Naive thymus-derived CD8-positive, alpha-beta T cell (primary cell): ENCODE measurements around the gene RPH3AL. TPM values are rescaled to one million over a fixed set of nuclear protein-coding genes. Genes with fewer than 3 reads are reported as not detected.

Experiments
- ATAC-seq, 2 donors: fragments of 150-1000 bp; cut with Tn5 transposase in 1 of 2; sonication (Bioruptor Pico), chemical (Tn5 transposase) in 1 of 2; 1 replicate in 1 of 2; 2 replicates in 1 of 2; pipeline ENCODE4 v1.10.0; 2021; ENCODE audit warnings: mild to moderate bottlenecking in 2 of 2, moderate library complexity in 2 of 2
- POLR2A ChIA-PET: fragments of 350-600 bp; sonication (Branson Sonifier 250); formaldehyde crosslinking; loops from one replicate; lab custom pipeline; 2021; ENCODE audit warnings: antibody characterized with exemption; lab: Charles Lee
- DNase-seq, 10 donors: peaks; one replicate each; pipeline versions ENCODE4 v3.0.0 to v3.0.0-alpha.2; 2020 to 2022
- H3K27ac Mint-ChIP-seq, 10 donors: one replicate each; pipeline ENCODE4 v1.8.0; 2020 to 2022; ENCODE audit warnings: mild to moderate bottlenecking in 10 of 10, mixed read lengths in 10 of 10, moderate library complexity in 4 of 10, inconsistent platforms in 1 of 10
- H3K27me3 Mint-ChIP-seq, 5 donors: one replicate each; pipeline ENCODE4 v1.8.0; 2021 to 2022; ENCODE audit warnings: mixed read lengths in 5 of 5
- H3K36me3 Mint-ChIP-seq, 3 donors: one replicate each; pipeline ENCODE4 v1.8.0; 2020 to 2022; ENCODE audit warnings: mixed read lengths in 3 of 3, mild to moderate bottlenecking in 2 of 3, inconsistent platforms in 1 of 3
- H3K4me1 Mint-ChIP-seq, 4 donors: one replicate each; pipeline ENCODE4 v1.8.0; 2021 to 2022; ENCODE audit warnings: mixed read lengths in 4 of 4
- H3K4me3 Mint-ChIP-seq, 10 donors: one replicate each; pipeline ENCODE4 v1.8.0; 2020 to 2022; ENCODE audit warnings: mild to moderate bottlenecking in 10 of 10, mixed read lengths in 10 of 10, moderate library complexity in 6 of 10, inconsistent platforms in 1 of 10
- H3K9me3 Mint-ChIP-seq, 9 donors: one replicate each; pipeline ENCODE4 v1.8.0; 2020 to 2022; ENCODE audit warnings: mixed read lengths in 9 of 9, mild to moderate bottlenecking in 3 of 9, inconsistent platforms in 1 of 9, moderate library complexity in 1 of 9
- polyA plus RNA-seq, 3 donors: library from polyadenylated mRNA; unstranded; fragments of 300-500 nt; fragmentation: Illumina TruSeq; gene quantifications; one replicate each; pipeline ENCODE4 v1.2.3, GENCODE V29; 2021
- total RNA-seq, 8 experiments: library from RNA in 2 of 8; stranded (reverse) in 2 of 8; gene quantifications; one replicate each; pipeline ENCODE4 v1.2.3 and lab custom pipeline; 2021 to 2026

The RPH3AL gene
- total and polyA plus RNA-seq, 5 experiments from 2014 or later: 1.9 to 30.0 (median 5.7) TPM

DNA sequence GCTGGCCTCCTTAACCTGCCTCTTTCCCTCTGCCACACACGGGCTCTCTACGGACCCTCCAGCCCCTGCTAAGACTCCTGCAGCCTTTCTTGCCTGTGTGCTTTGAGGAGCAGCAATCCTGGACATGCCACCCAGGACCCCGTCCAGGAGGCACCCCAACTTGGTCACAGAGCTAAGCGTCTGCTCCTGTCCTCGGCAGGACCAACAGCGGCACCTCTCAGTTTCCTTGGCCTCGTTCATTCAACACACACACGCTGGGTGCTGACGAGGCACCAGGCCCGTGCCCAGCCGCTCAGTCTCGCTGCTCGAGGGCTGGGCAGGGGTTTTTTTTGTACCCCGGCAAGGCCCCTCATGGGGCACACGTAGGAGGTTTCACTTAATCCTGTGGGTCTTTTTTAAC, 15.2 kb downstream of the RPH3AL start:
- POLR2A ChIA-PET: no interaction called here
- Mint-ChIP-seq H3K36me3 (no peaks in the 10 kb centered on the region), H3K27ac (peak overlapping the region in 5 of 10 donors; percentile 31 to 93 (median 76)), H3K9me3 (no peaks in the 10 kb centered on the region), H3K4me3 (peak overlapping the region in 2 of 10 donors; percentile 36 to 72), H3K27me3 (peaks cover 0 to 11% (median 0%) of the 10 kb centered on the region in 5 donors), H3K4me1 (peaks cover 14 to 54% (median 28%) of the 10 kb centered on the region in 4 donors)
- ATAC-seq (no peak), DNase-seq (no peak)

DNA sequence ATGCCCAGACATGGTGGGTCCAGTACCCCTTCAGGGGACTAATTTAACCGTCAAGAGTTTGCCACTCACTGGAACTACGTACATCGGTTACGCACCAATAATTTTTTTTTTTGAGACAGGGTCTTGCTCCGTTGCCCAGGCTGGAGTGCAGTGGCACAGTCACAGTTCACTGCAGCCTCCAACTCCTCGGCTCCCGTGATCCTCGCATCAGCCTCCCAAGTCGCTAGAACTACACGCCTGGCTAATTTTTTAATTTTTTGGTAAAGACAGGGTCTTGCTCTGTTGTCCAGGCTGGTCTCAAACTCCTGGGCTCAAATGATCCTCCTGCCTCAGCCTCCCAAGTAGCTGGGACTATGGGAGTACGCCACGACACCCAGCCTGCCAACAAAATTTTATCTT, 15.6 kb downstream of the RPH3AL start:
- peak overlapping the region in 7 of 10 donors; percentile 76 to 97 (median 92) for H3K27ac Mint-ChIP-seq
- H3K36me3 Mint-ChIP-seq: no peaks in the 10 kb centered on the region
- POLR2A ChIA-PET: no interaction called here
- H3K27me3 Mint-ChIP-seq: peaks cover 0 to 11% (median 0%) of the 10 kb centered on the region in 5 donors
- DNase-seq (no peak), ATAC-seq (no peak)
- peak overlapping the region in 7 of 10 donors; percentile 48 to 90 (median 63) for H3K4me3 Mint-ChIP-seq
- peaks cover 14 to 58% (median 31%) of the 10 kb centered on the region in 4 donors for H3K4me1 Mint-ChIP-seq
- no peaks in the 10 kb centered on the region for H3K9me3 Mint-ChIP-seq

- peak; percentile 74 to 81 for ATAC-seq
- Mint-ChIP-seq H3K36me3 (no peaks in the 10 kb centered on the region), H3K27me3 (peaks cover 0 to 11% (median 0%) of the 10 kb centered on the region in 5 donors), H3K4me1 (peaks cover 14 to 65% (median 35%) of the 10 kb centered on the region in 4 donors), H3K27ac (peak overlapping the region in 9 of 10 donors; percentile 86 to 97 (median 92)), H3K9me3 (no peaks in the 10 kb centered on the region), H3K4me3 (peak overlapping the region in 9 of 10 donors; percentile 36 to 90 (median 70))
- POLR2A ChIA-PET: interaction anchor here (0.6 to 2.1 kb wide), 2 partner anchors 50 to 379 kb away, joined by 5 to 6 read pairs; no protein-coding TSS in a partner anchor
- DNase-seq: peak; percentile 31 to 81 (median 62)
Measured at GRCh38 chr17:336110-337021, 16.2 kb downstream of the RPH3AL start.

- ATAC-seq (peak; percentile 2 to 20), DNase-seq (peak in 1 of 10 donors; percentile 23)
- POLR2A ChIA-PET: interaction anchor here (2.1 kb wide), 1 partner anchor 51 kb away, joined by 6 read pairs; no protein-coding TSS in a partner anchor
- Mint-ChIP-seq H3K9me3 (no peaks in the 10 kb centered on the region), H3K27me3 (peaks cover 0 to 6% (median 0%) of the 10 kb centered on the region in 5 donors), H3K36me3 (no peaks in the 10 kb centered on the region), H3K27ac (peak overlapping the region; percentile 29 to 98 (median 92)), H3K4me1 (peaks cover 14 to 66% (median 41%) of the 10 kb centered on the region in 4 donors), H3K4me3 (peak overlapping the region in 7 of 10 donors; percentile 63 to 90 (median 74))
Measured at GRCh38 chr17:335691-336090, 16.9 kb downstream of the RPH3AL start.

DNA sequence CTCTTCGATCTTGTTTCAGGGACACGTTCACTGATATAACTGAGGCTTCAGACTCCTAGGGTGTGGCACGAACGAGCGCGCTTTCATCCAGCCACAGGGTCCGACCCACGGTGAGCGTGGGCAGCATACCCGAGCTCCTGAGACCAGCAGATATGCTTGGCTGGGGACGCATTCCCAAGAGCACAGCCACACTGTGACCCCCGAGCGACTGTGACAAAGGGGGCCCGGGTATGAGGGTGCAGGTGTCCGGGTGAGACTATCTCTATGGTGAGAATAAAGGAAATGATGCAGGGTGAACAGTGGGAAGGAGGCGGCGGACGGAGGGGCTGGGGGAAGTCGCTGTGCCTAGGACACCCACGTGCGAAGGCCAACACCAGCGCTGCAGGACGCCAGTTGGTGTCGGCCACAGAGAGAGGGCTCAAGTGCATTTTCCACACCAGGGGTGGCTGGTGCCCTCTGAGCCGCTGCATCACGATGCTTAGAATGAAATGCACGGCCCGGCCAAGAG, 17.6 kb downstream of the RPH3AL start:
- H3K4me1 Mint-ChIP-seq: peaks cover 14 to 73% (median 44%) of the 10 kb centered on the region in 4 donors
- POLR2A ChIA-PET: interaction anchor here (1.1 to 2.1 kb wide), 4 partner anchors 9 to 76 kb away, joined by 3 to 6 read pairs (median 4); a partner anchor contains a TSS
- no peak for ATAC-seq
- H3K4me3 Mint-ChIP-seq: peak overlapping the region in 9 of 10 donors; percentile 42 to 90 (median 72)
- H3K27ac Mint-ChIP-seq: peak overlapping the region; percentile 29 to 98 (median 94)
- peaks cover 0 to 6% (median 0%) of the 10 kb centered on the region in 5 donors for H3K27me3 Mint-ChIP-seq
- no peaks in the 10 kb centered on the region for H3K36me3 Mint-ChIP-seq
- no peaks in the 10 kb centered on the region for H3K9me3 Mint-ChIP-seq
- DNase-seq: peak in 1 of 10 donors; percentile 59

DNA sequence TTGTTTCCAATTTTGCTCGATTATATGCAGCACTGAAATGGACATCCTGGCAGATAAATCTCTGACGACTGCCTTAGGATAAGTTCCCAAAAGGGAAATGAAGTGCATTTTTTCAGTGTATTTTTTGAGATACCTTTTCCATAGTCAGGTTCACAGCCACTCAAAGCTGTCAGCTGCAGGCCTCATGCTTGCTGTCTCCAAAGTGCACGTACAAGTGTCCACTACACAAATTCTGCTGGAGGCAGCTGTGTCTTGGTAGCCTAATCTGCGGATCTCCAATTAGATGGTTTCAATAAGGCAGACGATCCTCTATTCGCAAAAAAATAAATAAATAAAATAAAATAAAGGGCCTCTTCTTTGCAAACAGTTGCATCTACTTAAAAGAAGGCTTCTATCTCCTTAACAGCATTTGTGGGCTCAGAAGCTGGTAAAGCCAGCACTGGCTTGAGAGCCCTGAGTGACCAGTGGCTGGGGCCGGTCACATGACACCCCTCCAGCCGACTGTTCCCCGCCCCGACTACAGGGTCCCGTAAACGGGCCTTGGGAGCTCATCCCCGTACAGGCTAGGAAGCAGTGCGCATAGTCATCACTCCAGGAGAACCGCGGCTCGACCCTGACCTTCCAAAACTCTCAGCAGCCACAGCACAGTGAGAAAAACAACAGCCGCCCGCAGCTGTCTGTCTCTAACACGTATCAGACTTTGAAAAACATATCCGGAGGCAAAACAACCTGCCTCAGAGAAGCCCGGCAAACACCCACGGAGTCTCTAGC, 18.8 kb downstream of the RPH3AL start:
- POLR2A ChIA-PET: interaction anchor here (0.8 to 1.5 kb wide), 6 partner anchors 8 to 77 kb away, joined by 3 to 5 read pairs (median 4); a partner anchor contains a TSS
- Mint-ChIP-seq H3K9me3 (no peaks in the 10 kb centered on the region), H3K4me3 (peak overlapping the region in 9 of 10 donors; percentile 55 to 88 (median 73)), H3K27me3 (peaks cover 0 to 6% (median 0%) of the 10 kb centered on the region in 5 donors), H3K4me1 (peaks cover 14 to 80% (median 50%) of the 10 kb centered on the region in 4 donors), H3K27ac (peak overlapping the region in 9 of 10 donors; percentile 86 to 99 (median 95)), H3K36me3 (no peaks in the 10 kb centered on the region)
- ATAC-seq: peak; percentile 30 to 51
- peak in 6 of 10 donors; percentile 12 to 65 (median 33) for DNase-seq

DNA sequence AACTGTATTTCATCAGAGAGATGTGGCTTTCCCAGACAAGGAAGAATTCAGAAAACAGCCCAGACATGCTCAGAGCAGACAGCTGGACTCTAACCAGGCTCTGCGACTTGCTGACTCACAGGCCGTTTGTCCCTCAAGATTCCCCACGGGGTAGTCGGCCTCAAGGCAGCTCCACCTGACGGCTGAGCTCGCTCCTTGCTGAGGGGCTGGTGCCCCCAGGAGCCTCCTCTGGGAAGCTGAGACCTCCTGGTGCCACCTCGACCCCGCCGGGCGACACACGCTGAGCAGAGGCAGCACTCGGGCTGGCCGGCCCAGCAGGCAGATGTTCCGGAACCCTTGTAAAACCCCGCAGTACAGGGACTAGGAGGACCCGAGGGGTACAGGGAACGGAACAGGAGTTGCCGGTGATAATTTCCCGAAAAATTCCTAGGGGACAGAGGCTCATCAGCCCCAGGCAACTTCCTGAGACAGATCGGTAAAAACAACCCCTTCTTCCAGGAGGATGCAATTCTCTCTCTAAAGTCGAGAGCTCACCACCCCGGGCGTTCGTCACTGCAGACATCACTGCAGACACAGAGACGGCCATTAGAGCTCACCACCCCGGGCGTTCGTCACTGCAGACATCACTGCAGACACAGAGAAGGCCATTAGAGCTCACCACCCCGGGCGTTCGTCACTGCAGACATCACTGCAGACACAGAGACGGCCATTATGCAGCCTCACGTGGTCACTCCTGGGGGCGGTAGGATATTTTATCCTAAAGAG, 19.9 kb downstream of the RPH3AL start:
- H3K27me3 Mint-ChIP-seq: peaks cover 0 to 6% (median 0%) of the 10 kb centered on the region in 5 donors
- peak overlapping the region in 7 of 10 donors; percentile 60 to 92 (median 85) for H3K4me3 Mint-ChIP-seq
- peaks cover 14 to 83% (median 54%) of the 10 kb centered on the region in 4 donors for H3K4me1 Mint-ChIP-seq

GRCh38 chr17:332023-332422, 20.6 kb downstream of the RPH3AL start:
- Mint-ChIP-seq H3K4me1 (peaks cover 14 to 76% (median 54%) of the 10 kb centered on the region in 4 donors), H3K27me3 (peaks cover 0 to 6% (median 0%) of the 10 kb centered on the region in 5 donors), H3K9me3 (no peaks in the 10 kb centered on the region), H3K36me3 (peaks cover 0 to 4% (median 0%) of the 10 kb centered on the region in 3 donors), H3K4me3 (peak overlapping the region in 9 of 10 donors; percentile 1 to 92 (median 82)), H3K27ac (peak overlapping the region in 8 of 10 donors; percentile 37 to 94 (median 76))
- POLR2A ChIA-PET: interaction anchor here (1.1 to 1.7 kb wide), 2 partner anchors 41 to 382 kb away, joined by 3 to 5 read pairs; partner anchors contain the start of gene VPS53
- DNase-seq (no peak), ATAC-seq (no peak)

More for the DNA sequence above, 19.9 kb downstream of the RPH3AL start:
- Mint-ChIP-seq H3K36me3 (no peaks in the 10 kb centered on the region), H3K27ac (peak overlapping the region in 6 of 10 donors; percentile 37 to 99 (median 74)), H3K9me3 (no peaks in the 10 kb centered on the region)
- no peak for ATAC-seq
- POLR2A ChIA-PET: interaction anchor here (1.3 to 1.7 kb wide), 2 partner anchors 41 to 51 kb away, joined by 3 read pairs; no protein-coding TSS in a partner anchor
- DNase-seq: peak in 1 of 10 donors; percentile 34

DNA sequence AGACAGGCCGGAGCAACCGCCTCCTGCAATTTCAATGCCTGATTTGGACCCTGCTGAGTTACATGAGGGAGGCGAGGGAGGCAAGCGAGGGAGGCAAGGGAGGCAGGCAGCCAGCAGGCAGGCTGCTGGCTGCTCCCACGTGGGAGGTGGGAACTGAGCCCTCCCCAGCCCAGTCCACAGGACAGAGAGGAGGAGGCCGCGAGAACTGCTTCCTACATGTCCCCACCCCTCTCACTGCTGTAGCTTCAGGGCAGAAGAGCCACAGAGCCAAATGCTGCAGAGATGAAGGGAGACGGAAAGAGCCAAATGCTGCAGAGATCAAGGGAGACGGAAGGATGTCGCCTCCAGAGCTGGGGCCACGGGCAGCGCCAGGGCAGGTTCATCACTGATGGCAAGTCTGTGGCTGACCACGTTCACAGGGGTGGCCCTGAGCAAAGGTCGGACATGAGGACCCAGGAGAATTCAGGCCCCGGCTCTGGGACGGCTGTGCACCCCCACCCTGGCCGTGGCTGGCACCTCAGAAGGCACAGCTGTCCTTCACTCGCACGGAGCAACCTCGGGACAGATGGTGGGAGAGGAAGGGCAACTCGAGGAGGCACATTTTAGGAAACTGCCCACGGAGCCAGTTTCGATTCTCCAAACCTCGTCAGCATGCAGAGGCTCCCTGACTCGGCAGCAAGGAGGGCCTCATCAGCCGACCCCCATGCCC, 21.5 kb downstream of the RPH3AL start:
- peaks cover 0 to 6% (median 0%) of the 10 kb centered on the region in 5 donors for H3K27me3 Mint-ChIP-seq
- peak overlapping the region in 9 of 10 donors; percentile 66 to 94 (median 82) for H3K27ac Mint-ChIP-seq
- peaks cover 7 to 67% (median 47%) of the 10 kb centered on the region in 4 donors for H3K4me1 Mint-ChIP-seq
- peaks cover 0 to 7% (median 0%) of the 10 kb centered on the region in 3 donors for H3K36me3 Mint-ChIP-seq
- H3K9me3 Mint-ChIP-seq: no peaks in the 10 kb centered on the region
- DNase-seq (peak; percentile 23 to 79 (median 52)), ATAC-seq (peak; percentile 73 to 85)
- POLR2A ChIA-PET: interaction anchor here (0.7 to 1.1 kb wide), 4 partner anchors 8 to 665 kb away, joined by 3 to 5 read pairs (median 4); partner anchors contain the start of genes TIMM22 and VPS53
- peak overlapping the region in 9 of 10 donors; percentile 77 to 92 (median 82) for H3K4me3 Mint-ChIP-seq

- DNase-seq (no peak), ATAC-seq (no peak)
- Mint-ChIP-seq H3K4me1 (peaks cover 0 to 55% (median 38%) of the 10 kb centered on the region in 4 donors), H3K4me3 (peak overlapping the region in 8 of 10 donors; percentile 17 to 92 (median 80)), H3K27ac (peak overlapping the region in 4 of 10 donors; percentile 8 to 80 (median 64)), H3K9me3 (no peaks in the 10 kb centered on the region), H3K36me3 (peaks cover 0 to 12% (median 0%) of the 10 kb centered on the region in 3 donors), H3K27me3 (peaks cover 0 to 1% (median 0%) of the 10 kb centered on the region in 5 donors)
- POLR2A ChIA-PET: no interaction called here
Measured at GRCh38 chr17:329784-330420, 22.7 kb downstream of the RPH3AL start.
